ENCODE measurements around the gene ATP11A.

DNA sequence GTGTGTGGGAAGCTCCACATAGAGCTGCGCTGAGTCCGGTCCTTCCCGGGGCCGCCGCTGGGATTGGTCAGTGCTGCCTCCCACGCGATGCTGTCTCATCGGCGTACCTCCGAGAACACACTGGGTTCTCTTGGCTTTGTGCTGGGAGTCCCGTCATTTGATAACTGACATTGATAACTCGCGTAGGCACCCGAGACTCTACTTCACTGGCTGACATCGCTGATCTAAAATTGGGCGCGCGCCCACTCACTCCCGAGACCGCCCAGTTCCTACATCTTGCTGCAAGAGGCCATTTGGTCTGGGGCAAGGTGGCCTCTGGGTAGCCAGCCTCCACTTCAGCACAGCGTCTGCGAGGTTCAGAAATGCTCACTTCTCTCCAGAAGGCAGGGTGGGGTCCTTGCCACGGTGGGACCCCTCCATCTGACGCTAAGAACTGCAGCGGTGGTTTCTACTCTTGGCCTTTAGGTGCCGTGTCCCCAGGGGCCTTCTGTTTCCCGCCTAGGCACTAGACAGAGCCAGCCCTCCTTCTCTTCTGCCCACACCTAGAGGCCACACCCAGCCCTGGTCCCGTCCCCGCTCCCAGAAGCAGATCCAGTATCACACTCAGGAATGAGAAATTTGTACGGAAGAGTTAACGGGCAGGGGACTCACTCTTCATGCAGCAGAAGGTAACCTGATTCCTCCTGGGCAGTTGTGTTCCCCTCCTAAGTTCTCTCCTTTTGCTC is 40.7 kb upstream of the ATP11A start:
- TF ChIP-seq, protein P1, sequence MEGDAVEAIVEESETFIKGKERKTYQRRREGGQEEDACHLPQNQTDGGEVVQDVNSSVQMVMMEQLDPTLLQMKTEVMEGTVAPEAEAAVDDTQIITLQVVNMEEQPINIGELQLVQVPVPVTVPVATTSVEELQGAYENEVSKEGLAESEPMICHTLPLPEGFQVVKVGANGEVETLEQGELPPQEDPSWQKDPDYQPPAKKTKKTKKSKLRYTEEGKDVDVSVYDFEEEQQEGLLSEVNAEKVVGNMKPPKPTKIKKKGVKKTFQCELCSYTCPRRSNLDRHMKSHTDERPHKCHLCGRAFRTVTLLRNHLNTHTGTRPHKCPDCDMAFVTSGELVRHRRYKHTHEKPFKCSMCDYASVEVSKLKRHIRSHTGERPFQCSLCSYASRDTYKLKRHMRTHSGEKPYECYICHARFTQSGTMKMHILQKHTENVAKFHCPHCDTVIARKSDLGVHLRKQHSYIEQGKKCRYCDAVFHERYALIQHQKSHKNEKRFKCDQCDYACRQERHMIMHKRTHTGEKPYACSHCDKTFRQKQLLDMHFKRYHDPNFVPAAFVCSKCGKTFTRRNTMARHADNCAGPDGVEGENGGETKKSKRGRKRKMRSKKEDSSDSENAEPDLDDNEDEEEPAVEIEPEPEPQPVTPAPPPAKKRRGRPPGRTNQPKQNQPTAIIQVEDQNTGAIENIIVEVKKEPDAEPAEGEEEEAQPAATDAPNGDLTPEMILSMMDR (IDR thresholded peaks at IDR 0.05; ENCODE audit: low read length), result no peak
- no peak for TF ChIP-seq EZH2phosphoT487 (IDR thresholded peaks at IDR 0.05; ENCODE audit: low read length)
